ENCODE results near the gene TMEM178B. TPM values are rescaled to one million over a fixed set of nuclear protein-coding genes. Genes with fewer than 3 reads are reported as not detected.

The TMEM178B gene
- polyA plus RNA-seq, 1 donor from 2014 or later, result 40.7 TPM

DNA sequence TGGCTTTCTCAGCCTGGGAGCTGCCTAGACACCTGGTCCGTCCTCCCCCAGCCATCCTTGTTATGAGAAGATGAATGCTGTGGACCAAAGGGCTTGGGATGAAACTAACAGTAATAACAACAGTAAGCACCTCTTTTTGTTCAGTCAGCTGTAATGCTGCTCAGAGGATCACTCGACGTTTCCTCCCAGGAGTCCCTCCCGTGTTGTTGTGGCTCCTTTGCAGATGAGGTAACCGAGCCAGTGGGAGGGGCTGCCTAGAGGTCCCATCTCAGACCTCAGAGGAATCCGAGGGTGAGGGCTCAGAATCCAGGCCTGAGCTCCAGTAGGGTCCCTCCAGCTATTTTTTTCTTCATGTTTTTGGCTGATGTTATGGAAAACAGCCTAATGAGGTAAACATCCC is 145.1 kb downstream of the TMEM178B start:
- no peak overlapping the region for H3K4me2 ChIP-seq (ENCODE audit: low read length)
- peaks cover 13% of the 10 kb centered on the region for H3K79me2 ChIP-seq (replicated peaks; ENCODE audit: insufficient read depth, low read length)
- H3K9ac ChIP-seq (ENCODE audit: low read length), result no peak overlapping the region
- H3K4me3 ChIP-seq (ENCODE audit: low read length), result no peak overlapping the region
- H3K9me2 ChIP-seq (ENCODE audit: insufficient read depth, low read length), result no peaks in the 10 kb centered on the region
- no peaks in the 10 kb centered on the region for H4K20me1 ChIP-seq (ENCODE audit: insufficient read depth)
- no peak overlapping the region for H2AFZ ChIP-seq (ENCODE audit: low read depth, low read length)
- TF ChIP-seq RAD21 (conservative IDR thresholded peaks at IDR 0.05) (no peak), SMC3 (conservative IDR thresholded peaks at IDR 0.05; ENCODE audit: poor library complexity) (no peak), CTCF (IDR thresholded peaks at IDR 0.05; ENCODE audit: poor library complexity, severe bottlenecking) (no peak), POLR2AphosphoS5 (IDR thresholded peaks at IDR 0.05) (no peak), EP300 (conservative IDR thresholded peaks at IDR 0.05; ENCODE audit: poor library complexity, severe bottlenecking) (no peak), EZH2 (IDR thresholded peaks at IDR 0.05; ENCODE audit: borderline replicate concordance, insufficient read depth, low read length, poor library complexity, severe bottlenecking) (no peak), MXI1 (conservative IDR thresholded peaks at IDR 0.05; ENCODE audit: poor library complexity, severe bottlenecking) (no peak), TAF1 (IDR thresholded peaks at IDR 0.05; ENCODE audit: low read depth) (no peak)
- TF ChIP-seq, protein P1, sequence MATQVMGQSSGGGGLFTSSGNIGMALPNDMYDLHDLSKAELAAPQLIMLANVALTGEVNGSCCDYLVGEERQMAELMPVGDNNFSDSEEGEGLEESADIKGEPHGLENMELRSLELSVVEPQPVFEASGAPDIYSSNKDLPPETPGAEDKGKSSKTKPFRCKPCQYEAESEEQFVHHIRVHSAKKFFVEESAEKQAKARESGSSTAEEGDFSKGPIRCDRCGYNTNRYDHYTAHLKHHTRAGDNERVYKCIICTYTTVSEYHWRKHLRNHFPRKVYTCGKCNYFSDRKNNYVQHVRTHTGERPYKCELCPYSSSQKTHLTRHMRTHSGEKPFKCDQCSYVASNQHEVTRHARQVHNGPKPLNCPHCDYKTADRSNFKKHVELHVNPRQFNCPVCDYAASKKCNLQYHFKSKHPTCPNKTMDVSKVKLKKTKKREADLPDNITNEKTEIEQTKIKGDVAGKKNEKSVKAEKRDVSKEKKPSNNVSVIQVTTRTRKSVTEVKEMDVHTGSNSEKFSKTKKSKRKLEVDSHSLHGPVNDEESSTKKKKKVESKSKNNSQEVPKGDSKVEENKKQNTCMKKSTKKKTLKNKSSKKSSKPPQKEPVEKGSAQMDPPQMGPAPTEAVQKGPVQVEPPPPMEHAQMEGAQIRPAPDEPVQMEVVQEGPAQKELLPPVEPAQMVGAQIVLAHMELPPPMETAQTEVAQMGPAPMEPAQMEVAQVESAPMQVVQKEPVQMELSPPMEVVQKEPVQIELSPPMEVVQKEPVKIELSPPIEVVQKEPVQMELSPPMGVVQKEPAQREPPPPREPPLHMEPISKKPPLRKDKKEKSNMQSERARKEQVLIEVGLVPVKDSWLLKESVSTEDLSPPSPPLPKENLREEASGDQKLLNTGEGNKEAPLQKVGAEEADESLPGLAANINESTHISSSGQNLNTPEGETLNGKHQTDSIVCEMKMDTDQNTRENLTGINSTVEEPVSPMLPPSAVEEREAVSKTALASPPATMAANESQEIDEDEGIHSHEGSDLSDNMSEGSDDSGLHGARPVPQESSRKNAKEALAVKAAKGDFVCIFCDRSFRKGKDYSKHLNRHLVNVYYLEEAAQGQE (IDR thresholded peaks at IDR 0.05; ENCODE audit: borderline replicate concordance), result no peak
- no peaks in the 10 kb centered on the region for H3K9me3 ChIP-seq (ENCODE audit: low read length)
- no peak overlapping the region for H3K27ac ChIP-seq (ENCODE audit: low read length)
- no peaks in the 10 kb centered on the region for H3K36me3 ChIP-seq (ENCODE audit: insufficient read depth, low read length)
- no peaks in the 10 kb centered on the region for H3K27me3 ChIP-seq (ENCODE audit: insufficient read depth, low read depth, low read length)
- H3F3A ChIP-seq (ENCODE audit: insufficient read depth, low read length, poor library complexity, severe bottlenecking), result no peaks in the 10 kb centered on the region

DNA sequence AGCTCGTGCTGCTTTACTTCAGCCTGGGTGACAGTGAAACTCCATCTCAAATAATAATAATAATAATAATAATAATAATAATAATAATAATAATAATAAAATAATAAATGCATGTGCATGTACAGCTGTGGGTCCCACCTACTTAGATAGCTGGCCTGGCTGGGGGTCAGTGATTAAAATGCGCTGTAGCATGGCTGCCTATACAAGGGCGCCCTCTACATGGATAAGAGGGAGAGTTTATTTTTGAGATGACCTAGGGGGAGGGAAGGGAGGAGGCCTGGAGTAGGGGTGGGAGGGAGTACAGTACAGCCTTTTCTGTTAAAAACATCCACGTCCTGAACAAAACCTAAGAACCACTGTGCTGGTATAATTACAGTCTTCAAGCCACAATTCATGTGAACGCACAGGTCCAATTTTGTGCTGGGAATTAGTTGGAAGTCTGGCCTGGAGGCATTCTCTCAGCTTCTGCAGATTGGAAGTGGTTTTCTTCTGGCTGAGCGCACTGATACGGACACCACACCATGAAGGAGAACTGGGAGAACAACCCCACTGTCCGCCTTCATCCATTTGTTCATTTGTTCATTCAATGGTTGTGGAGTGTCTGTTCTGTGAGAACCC is 146.5 kb downstream of the TMEM178B start:
- Histone ChIP-seq H4K20me1 (ENCODE audit: insufficient read depth) (no peaks in the 10 kb centered on the region), H3K9me3 (ENCODE audit: low read length) (no peaks in the 10 kb centered on the region), H3K4me3 (ENCODE audit: low read length) (no peak overlapping the region), H3F3A (ENCODE audit: insufficient read depth, low read length, poor library complexity, severe bottlenecking) (no peaks in the 10 kb centered on the region), H3K9me2 (ENCODE audit: insufficient read depth, low read length) (no peaks in the 10 kb centered on the region), H3K4me2 (ENCODE audit: low read length) (no peak overlapping the region), H3K27ac (ENCODE audit: low read length) (no peak overlapping the region), H3K9ac (ENCODE audit: low read length) (no peak overlapping the region), H2AFZ (ENCODE audit: low read depth, low read length) (no peak overlapping the region), H3K27me3 (ENCODE audit: insufficient read depth, low read depth, low read length) (no peaks in the 10 kb centered on the region), H3K79me2 (replicated peaks; ENCODE audit: insufficient read depth, low read length) (peaks cover 8% of the 10 kb centered on the region), H3K36me3 (ENCODE audit: insufficient read depth, low read length) (no peaks in the 10 kb centered on the region)
- TF ChIP-seq EP300 (conservative IDR thresholded peaks at IDR 0.05; ENCODE audit: poor library complexity, severe bottlenecking), result no peak
- no peak for TF ChIP-seq RAD21 (conservative IDR thresholded peaks at IDR 0.05)
- TF ChIP-seq, protein P1 (IDR thresholded peaks at IDR 0.05; ENCODE audit: borderline replicate concordance), result no peak
- no peak for TF ChIP-seq SMC3 (conservative IDR thresholded peaks at IDR 0.05; ENCODE audit: poor library complexity)
- TF ChIP-seq MXI1 (conservative IDR thresholded peaks at IDR 0.05; ENCODE audit: poor library complexity, severe bottlenecking), result no peak
- TF ChIP-seq TAF1 (IDR thresholded peaks at IDR 0.05; ENCODE audit: low read depth), result no peak
- TF ChIP-seq EZH2 (IDR thresholded peaks at IDR 0.05; ENCODE audit: borderline replicate concordance, insufficient read depth, low read length, poor library complexity, severe bottlenecking), result no peak
- TF ChIP-seq CTCF (IDR thresholded peaks at IDR 0.05; ENCODE audit: poor library complexity, severe bottlenecking), result no peak
- TF ChIP-seq POLR2AphosphoS5 (IDR thresholded peaks at IDR 0.05), result no peak

Measured in neural cell (in vitro differentiated cells).